ENCODE results near the gene KRT33A. TPM values are rescaled to one million over a fixed set of nuclear protein-coding genes. Genes with fewer than 3 reads are reported as not detected.

KRT33A gene
- total and polyA plus RNA-seq, 2 of the 8 experiments (the other 6 are each of a cell fraction or from before 2014, with no cell fraction given), result not detected

DNA sequence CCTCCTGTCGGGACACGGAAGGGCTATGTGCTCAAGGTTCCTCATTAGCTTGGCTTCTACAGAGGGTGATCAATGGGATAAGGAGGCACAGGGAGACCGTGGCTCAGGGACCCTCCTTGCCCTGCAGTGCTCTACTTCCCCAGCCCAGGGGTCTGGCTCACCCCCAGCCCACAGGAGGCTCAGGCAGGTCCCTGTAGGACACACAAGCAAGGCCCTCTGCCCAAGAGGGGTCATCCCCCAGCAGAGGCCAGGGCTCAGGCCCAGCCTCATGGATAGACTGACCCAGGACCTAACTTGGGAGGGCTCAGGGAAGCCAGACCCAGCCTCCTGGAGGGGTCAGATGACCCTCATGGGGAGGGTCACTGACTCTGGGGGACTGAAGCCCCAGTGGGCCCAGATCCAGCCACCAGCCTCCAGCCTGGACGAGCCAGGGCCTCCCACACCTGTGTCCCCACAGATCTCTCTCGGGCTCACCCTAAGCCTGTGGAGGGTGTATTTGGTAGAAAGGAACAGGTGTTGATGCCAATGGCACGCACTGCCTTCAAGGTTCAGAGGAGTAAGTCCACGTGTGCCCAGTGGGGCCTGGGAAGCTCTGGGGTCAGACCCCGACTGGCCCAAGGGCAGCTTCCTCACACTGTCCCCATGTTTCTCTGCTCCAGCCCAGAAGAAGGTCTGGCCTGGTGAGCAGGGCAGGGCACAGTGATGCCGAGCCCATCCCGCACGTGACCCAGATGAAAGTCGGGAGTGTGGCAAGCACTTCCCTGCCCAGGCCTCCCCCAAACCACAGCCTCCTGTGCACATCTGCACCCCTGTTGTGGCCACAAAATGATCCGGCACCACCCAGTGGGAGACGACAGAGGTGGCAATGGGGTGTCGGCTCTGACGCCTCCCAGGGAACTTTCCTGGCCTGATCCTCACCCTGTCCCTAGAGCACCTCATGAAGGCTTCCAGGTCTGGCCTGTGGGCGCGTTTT, 24.2 kb downstream of the KRT33A start:
- Histone ChIP-seq H3K18ac (ENCODE audit: extremely low read depth, low read length) (no peak overlapping the region; the same call in 1 of the 2 replicates), H3K79me2 (ENCODE audit: control insufficient read depth in 1 of 2, insufficient read depth in 2 of 2, low read length in 2 of 2) (no peaks in the 10 kb centered on the region), H2AK5ac (ENCODE audit: low read depth, low read length) (no peak overlapping the region), H4K91ac (replicated peaks; ENCODE audit: insufficient read length, low read length) (no peak overlapping the region), H3K14ac (ENCODE audit: insufficient read length) (no peak overlapping the region), H2BK5ac (ENCODE audit: low read depth, low read length) (no peak overlapping the region), H3K4me2 (ENCODE audit: insufficient read depth in 1 of 2, low read depth in 2 of 2, low read length in 2 of 2) (no peak overlapping the region), H3K9me3 (ENCODE audit: insufficient read depth in 2 of 2, low read depth in 1 of 2, low read length in 1 of 2) (no peaks in the 10 kb centered on the region), H3K4me3 (ENCODE audit: extremely low read depth in 1 of 4, insufficient read depth in 2 of 4, low read depth in 3 of 4, low read length in 4 of 4) (no peak overlapping the region), H4K5ac (ENCODE audit: insufficient read length, low read depth, low read length) (no peak overlapping the region), H2BK20ac (ENCODE audit: low read length) (no peak overlapping the region), H4K8ac (ENCODE audit: extremely low read depth, insufficient read depth, low read length) (peak overlapping the region; percentile 76; the same call in 1 of the 2 replicates), H3K23ac (ENCODE audit: insufficient read length) (no peak overlapping the region), H3K27ac (ENCODE audit: low read depth, low read length) (no peak overlapping the region), H3K4ac (replicated peaks; ENCODE audit: insufficient read length, low read depth, low read length) (no peak overlapping the region), H3K4me1 (replicated peaks in 1 of 4; ENCODE audit: control insufficient read depth in 3 of 4, insufficient read depth in 4 of 4, low read length in 3 of 4) (no peaks in the 10 kb centered on the region; a peak in 1 of 7 replicates), H2BK12ac (ENCODE audit: low read depth, low read length) (no peak overlapping the region), H3K23me2 (ENCODE audit: low read depth, low read length) (no peaks in the 10 kb centered on the region), H3K79me1 (ENCODE audit: low read depth, low read length) (no peaks in the 10 kb centered on the region), H3K27me3 (replicated peaks in 1 of 4; ENCODE audit: control insufficient read depth in 3 of 4, extremely low read depth in 1 of 4, insufficient read depth in 3 of 4, low read length in 3 of 4) (no peaks in the 10 kb centered on the region), H3K36me3 (ENCODE audit: control insufficient read depth in 2 of 4, insufficient read depth in 4 of 4, low read length in 3 of 4) (no peaks in the 10 kb centered on the region), H2BK15ac (ENCODE audit: low read length) (no peak overlapping the region), H4K20me1 (replicated peaks in 1 of 2; ENCODE audit: control insufficient read depth in 1 of 2, insufficient read depth in 2 of 2, low read length in 2 of 2) (no peaks in the 10 kb centered on the region), H3K56ac (replicated peaks; ENCODE audit: insufficient read length, low read depth, low read length) (no peak overlapping the region), H3K9ac (replicated peaks in 1 of 4; ENCODE audit: extremely low read depth in 1 of 4, low read depth in 3 of 4, low read length in 3 of 4) (no peak overlapping the region), H2BK120ac (replicated peaks; ENCODE audit: low read depth, low read length) (no peak overlapping the region), H2AFZ (ENCODE audit: low read length) (no peak overlapping the region)
- DNase-seq (ENCODE audit: low read depth in 1 of 2, low spot score in 2 of 2) (no peak), FAIRE-seq (no peak)
- ChIA-PET CTCF (ENCODE audit: partially characterized antibody) (interaction anchor here (0.6 to 1.7 kb wide), 2 partner anchors 463 to 868 kb away, joined by 3 to 4 read pairs; no protein-coding TSS in a partner anchor), POLR2A (ENCODE audit: partially characterized antibody) (no interaction called here)
- TF ChIP-seq SIRT6 (IDR thresholded peaks at IDR 0.05; ENCODE audit: low read length) (no peak), PHF8 (conservative IDR thresholded peaks at IDR 0.05; ENCODE audit: low read depth, low read length) (no peak), NANOG (IDR thresholded peaks at IDR 0.05; ENCODE audit: insufficient read depth, low read depth, low read length, poor library complexity, severe bottlenecking) (no peak), KDM1A (IDR thresholded peaks at IDR 0.05; ENCODE audit: borderline replicate concordance, low read length) (no peak), SP1 (IDR thresholded peaks at IDR 0.05; ENCODE audit: low read depth, low read length) (no peak), KDM4A (IDR thresholded peaks at IDR 0.05; ENCODE audit: low read depth, low read length, severe bottlenecking) (no peak), JUND (IDR thresholded peaks at IDR 0.05; ENCODE audit: low read length) (no peak), EZH2 (IDR thresholded peaks at IDR 0.05; ENCODE audit: low read depth, low read length, severe bottlenecking) (no peak), GTF2F1 (IDR thresholded peaks at IDR 0.05; ENCODE audit: borderline replicate concordance, low read depth, low read length) (no peak), RFX5 (IDR thresholded peaks at IDR 0.05; ENCODE audit: borderline replicate concordance, low read depth, low read length) (no peak)
- WGBS, 2 experiments (ENCODE audit: extremely low coverage in 1 of 2, insufficient coverage in 1 of 2, insufficient read length in 1 of 2, insufficient replicate concordance in 2 of 2, low coverage in 1 of 2, low lambda C conversion rate in 2 of 2, missing lambda C conversion rate in 1 of 2), result 89% methylated on average over 16 of the region's 18 CpGs; no CpG with 5 or more reads in 1 of the 2 experiments

All from H1 (cell line).